Muscle of back (tissue), 11 donors: ENCODE data around the gene NME8. TPM values are rescaled to one million over a fixed set of nuclear protein-coding genes. Genes with fewer than 3 reads are reported as not detected.

ENCODE experiments used
- DNase-seq, 3 donors: peaks; one replicate each; pipeline versions ENCODE4 v3.0.0 to v3.0.0-alpha.2; 2013
- polyA plus RNA-seq, 10 donors: library from polyadenylated mRNA; unstranded; fragments of 120-200 nt; gene quantifications; one replicate each; pipeline ENCODE4 v1.2.1, GENCODE V29; 2013; ENCODE audit not compliant: insufficient read length in 10 of 10

The NME8 gene
- polyA plus RNA-seq, 10 donors, result 0.31 to 0.50 (median 0.42) TPM; not detected in 6

GRCh38 chr7:37901236-37901827 lies 52.9 kb downstream of the NME8 start:
- DNase-seq, result peak in 2 of 3 donors; percentile 59 to 77

DNA sequence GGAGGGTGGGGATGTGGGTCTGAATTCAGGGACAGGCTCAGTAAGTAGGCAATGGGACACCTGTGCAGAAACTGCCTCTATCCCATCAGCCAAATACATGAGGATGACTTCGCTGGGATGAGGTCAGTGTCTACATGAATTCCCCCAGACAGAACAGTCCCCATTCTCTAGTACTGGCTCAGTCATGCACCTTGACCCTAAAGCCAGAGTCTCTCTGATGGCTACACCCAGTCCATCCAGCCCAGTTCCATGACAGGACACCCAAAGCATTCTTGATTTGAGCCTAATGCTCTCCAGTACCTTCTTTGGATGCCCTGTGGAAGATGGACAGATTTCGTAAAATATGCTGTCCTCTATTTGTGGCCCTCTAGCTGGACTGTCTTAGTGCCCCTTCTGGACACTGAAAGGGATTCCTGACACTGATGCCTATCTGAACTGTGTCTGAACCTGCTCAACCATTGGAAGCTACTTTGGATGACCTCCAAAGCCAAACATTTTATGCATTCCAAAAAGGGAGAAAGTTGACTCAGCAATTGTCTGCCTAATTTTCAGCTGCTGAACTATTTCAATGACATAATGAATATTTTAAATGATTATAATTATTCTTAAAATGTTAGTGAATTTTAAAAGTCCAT lies 53.6 kb downstream of the NME8 start:
- DNase-seq, result peak in 1 of 3 donors; percentile 63

DNA sequence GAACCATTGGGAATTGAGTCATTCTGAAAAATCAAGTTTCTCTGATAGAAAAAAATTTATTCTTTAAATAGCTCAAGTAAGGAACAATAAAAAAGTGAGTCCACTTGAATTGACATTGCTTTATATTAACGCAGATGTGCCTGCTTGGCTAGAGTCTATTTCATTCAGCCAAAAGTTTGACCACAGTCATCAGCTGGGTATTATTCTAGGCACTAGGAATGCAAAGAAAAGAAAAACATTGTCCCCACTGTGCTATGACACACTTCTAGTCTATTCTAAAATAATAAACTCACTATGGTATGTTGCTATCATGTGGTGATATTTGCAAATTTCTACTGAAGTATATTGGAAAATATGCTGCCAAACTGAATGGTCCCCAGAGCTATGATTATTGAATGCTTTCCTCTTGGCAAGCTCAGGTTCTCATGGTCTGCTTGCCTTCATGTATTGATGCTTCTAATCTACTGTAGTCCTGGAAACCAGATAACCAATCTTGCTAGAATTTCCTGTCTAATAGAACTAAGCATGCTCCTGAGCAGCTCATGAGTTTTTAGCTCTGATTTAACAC lies 59.9 kb downstream of the NME8 start:
- DNase-seq, result peak in 1 of 3 donors; percentile 72

- DNase-seq, result no peak
Measured at GRCh38 chr7:37912756-37913155, 64.4 kb downstream of the NME8 start.

GRCh38 chr7:37915438-37915837 lies 67.0 kb downstream of the NME8 start:
- peak in 2 of 3 donors; percentile 64 to 70 for DNase-seq

DNA sequence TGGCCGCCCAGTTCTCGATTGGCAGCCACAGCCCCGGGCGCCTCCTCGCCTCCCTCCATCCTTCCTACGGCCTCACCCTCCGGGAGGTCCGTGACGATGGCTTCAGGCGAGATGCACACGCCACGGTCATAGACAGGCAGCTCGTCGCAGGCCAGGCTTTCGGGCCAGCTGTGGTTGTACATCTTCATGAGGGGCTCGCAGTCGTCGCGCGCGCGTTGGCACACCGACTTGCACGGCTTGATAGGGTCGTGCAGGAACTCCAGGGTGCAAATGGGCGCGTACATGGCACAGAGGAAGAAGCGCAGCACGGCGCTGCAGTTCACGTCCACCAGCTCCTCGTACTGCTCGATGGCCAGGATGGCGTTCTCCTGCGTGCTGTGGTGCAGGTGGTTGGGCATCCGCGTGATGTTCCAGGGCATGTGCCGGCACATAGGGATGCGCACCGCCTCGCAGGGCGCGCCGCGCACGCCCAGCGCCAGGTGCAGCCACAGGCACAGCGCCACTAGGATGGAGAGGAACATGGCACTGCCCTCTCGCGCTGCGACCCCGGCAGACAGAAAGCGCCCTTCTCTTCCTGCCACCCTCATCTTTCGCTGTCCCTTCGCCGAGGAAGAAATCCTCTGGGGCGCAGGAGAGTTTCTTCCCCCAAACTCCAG lies 67.7 kb downstream of the NME8 start:
- peak in 1 of 3 donors; percentile 85 for DNase-seq

DNA sequence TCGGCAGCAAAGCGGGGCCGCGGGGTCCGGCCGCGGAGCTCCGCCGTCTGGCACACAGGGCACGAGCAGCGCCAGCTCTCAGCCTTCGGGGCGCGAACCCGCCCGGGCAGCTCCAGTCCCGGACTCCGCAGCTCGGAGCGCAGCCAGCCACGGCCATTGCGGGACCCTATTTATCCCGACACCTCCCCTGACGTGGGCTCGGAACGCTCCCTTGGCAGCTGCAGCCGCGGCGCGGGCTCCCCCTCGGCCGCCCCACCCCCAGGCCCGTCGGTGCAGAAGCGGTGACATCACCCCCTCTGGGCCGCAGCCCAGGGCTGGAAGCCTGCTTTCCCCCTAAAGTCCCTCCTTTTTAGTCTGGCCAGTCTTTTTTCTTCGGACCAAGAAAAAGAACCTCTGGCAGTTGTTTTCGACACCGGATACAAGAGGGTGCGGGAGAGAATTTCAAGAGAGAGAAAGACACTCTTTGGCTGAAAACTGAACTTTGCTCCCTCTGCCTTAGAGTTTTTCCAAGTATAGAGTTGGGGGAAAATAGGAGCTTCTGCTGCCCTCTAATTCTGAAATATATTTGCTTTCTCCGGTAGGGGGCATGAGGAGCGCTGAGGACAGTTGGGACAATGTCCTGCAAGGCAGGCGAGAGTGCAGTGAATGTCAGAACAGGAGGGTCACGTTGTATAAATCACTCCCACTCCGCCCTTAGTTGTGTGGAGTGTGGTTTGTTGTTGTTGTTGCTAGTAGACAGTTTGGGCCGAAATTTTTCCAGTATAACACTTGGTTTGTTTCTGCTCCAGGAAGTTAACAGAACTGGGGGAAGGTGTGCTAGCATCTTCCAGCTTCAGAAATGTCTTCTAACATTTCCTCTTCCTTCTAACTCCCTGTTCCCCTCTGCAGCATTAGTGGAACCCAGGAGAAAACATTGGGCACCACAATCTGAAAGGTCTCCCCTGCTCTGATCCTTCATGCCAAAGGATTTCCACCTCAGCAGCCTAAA lies 68.6 kb downstream of the NME8 start, which contains the start of gene SFRP4:
Gene SFRP4 (minus strand): TSS at position 145 of the 988 bp plus-strand sequence. CDS start 280 bp downstream, outside the sequence.
- peak; percentile 78 to 95 (median 92) for DNase-seq

- no peak for DNase-seq
Measured at GRCh38 chr7:37918526-37918925, 70.1 kb downstream of the NME8 start.

DNA sequence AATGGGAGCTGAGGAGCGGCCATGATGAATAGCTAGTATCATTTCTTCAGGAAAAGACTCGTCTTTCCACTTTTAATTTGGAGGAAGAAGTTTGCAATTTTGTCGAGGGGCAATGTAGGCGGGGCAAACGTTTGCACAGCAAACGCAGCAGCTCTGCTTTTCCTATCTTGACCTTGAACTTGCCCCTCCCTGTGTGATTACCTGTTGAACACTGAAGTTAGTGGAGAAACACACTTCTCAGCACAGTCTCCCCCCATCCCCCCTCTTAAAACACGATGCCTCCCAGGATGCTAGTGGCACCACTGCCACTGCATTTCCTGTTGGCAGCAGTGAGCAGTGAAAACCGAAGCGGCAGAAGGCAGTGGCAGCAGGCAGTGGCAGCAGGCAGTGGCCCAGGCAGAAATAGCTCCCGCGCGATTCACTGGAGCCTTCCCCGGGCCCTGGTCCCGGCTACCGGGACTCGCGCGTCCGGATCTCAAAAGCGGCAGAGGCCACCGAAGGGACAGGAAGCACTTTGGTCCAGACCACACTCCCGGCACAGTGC lies 72.0 kb downstream of the NME8 start, which contains the start of gene EPDR1:
Gene EPDR1 (plus strand): TSS at position 336 of the 544 bp plus-strand sequence. CDS start 300 bp downstream, outside the sequence.
- peak; percentile 53 to 85 (median 62) for DNase-seq

GRCh38 chr7:37920849-37921805 lies 72.7 kb downstream of the NME8 start:
- peak in 1 of 3 donors; percentile 85 for DNase-seq

GRCh38 chr7:37921876-37922275 lies 73.5 kb downstream of the NME8 start:
- DNase-seq, result no peak

GRCh38 chr7:37923996-37924395 lies 75.6 kb downstream of the NME8 start:
- DNase-seq, result no peak

DNA sequence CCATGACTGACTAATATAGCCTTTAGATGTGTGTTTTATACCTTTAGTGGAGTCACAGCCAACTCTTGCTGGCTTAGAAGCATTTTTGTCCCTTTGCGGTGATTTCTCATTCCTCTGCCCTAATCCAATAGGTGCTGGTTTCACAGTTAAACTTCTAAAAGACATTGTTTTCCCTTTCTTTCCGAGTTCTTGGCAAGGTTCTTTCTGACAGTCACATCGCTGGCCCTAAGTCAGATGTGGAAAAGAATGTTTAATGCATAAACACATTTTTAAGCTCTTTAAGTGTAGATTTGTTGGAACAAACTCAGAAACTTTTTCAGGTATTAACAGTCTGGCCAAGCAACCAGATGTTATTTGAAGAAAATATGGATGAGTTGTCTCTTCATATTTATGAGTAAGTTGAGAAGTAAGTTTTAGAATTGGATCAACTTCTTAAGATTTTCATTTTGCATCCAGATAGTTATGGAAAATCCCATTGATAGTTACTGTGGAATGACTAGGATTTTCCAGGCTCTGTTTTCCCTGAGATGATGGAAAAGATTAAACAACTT lies 76.2 kb downstream of the NME8 start:
- peak; percentile 75 to 89 (median 84) for DNase-seq

GRCh38 chr7:37925620-37926019 lies 77.2 kb downstream of the NME8 start:
- DNase-seq, result no peak

DNA sequence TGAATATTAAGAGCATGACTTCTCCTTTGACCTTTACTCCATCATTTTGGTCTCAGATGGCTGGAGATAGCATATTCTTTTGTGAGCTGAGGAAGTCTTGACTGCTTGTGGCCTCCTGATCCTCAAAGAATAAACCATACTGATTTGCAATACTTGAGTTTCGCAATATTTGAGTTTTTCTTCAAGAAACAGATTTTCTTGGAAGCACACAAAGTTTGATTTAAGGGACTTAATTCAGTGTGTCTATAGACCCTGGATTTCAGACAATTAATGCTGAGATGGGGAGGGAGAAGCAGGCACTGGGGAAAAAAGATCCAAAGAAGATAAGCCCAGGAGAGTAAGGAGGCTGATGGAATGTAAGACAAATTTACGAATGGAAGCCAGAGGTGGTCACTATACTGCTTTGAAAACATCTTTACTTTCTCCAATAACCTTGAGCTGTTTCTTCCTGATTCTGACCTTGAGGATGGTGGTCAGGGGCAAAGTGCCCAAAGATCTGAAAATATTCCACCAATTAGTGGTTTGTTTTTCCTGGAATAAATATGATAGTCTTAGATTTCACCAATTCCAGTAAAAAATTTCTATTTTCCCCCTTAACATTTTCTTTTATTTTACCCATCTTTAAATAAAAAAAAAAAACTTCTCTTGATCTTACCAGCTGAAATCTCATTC lies 79.5 kb downstream of the NME8 start:
- no peak for DNase-seq

DNA sequence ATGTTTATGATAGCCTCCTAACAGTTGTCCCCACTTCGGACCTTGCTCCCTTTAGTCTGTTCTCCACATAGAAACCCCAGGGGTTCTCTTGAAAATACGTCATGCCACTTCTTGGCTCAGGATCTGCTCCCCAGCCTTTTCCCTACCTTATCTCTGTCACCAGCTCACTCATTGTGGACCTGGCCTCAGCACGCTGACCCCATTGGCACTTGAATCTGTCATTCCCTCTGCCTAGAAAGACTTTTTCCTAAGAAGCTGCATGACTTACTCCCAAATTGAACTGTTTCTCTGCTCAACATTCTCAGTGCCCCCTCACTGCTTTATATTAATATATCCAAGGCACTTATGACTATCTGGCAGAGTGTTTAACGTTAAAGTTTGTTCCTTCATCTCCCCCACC lies 80.5 kb downstream of the NME8 start:
- DNase-seq, result no peak

DNA sequence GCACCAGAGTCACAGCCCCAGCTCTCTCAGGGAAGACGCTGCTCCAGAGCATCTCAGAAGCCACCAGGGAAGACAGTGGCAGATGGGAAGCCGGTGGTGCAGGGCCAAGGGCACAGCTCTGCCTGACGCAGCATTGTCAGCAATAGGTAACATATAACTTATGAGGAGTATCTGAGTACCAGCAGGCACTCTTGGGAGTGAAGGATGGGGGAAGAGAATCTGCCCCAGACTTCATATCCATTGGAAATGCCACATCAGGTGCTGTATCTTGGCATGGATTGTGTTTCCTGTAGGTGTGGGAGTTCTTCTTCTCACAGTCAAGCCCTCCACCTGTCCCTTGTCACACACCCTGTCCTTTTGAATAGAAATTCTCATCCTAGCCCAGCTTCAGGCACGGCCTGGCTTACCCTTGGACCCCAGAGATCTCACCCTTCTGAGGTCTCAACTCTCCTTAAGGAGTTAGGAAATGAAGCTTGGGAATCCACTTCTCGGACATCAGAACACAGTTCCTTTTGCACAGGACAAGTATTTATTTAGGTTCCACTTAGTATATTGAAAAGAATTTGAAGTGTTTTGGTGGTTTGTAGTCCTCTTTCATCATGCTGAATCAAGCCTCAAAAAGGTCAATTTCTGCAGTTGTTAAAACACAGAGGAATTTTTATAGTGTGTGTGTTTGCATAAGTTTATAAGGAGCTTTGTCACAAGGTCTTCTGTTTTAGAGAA lies 82.0 kb downstream of the NME8 start:
- no peak for DNase-seq

GRCh38 chr7:37932543-37932942 lies 84.1 kb downstream of the NME8 start:
- DNase-seq, result no peak
